HCT116 (cell line): Measurements from ENCODE around the gene GNA15.

Experiments
- CTCF ChIP-seq, 3 experiments: fragments of 200-600 bp in 1 of 3; sonication (generic) in 1 of 3; IDR thresholded peaks in 2 of 3; conservative IDR thresholded peaks in 1 of 3; 2 replicates each; pipeline ENCODE4 v1.5.1; 2012 to 2017; ENCODE audit warnings: low read depth in 2 of 3, low read length in 2 of 3, antibody characterized with exemption in 1 of 3, borderline replicate concordance in 1 of 3, control low read depth in 1 of 3, mild to moderate bottlenecking in 1 of 3, mixed read lengths in 1 of 3, mixed run types in 1 of 3, moderate library complexity in 1 of 3; ENCODE audit not compliant: insufficient read depth in 1 of 3
- EZH2 ChIP-seq: fragments of 200-600 bp; sonication (generic); IDR thresholded peaks from 2 replicates; pipeline ENCODE4 v1.6.1; 2017; ENCODE audit warnings: antibody characterized with exemption, mixed run types
- ZNF274 ChIP-seq: fragments of 200-500 bp; sonication (Bioruptor generic); IDR thresholded peaks from 2 replicates; pipeline ENCODE4 v1.6.1; 2014; ENCODE audit warnings: mild to moderate bottlenecking, low read depth, low read length, inconsistent platforms

DNA sequence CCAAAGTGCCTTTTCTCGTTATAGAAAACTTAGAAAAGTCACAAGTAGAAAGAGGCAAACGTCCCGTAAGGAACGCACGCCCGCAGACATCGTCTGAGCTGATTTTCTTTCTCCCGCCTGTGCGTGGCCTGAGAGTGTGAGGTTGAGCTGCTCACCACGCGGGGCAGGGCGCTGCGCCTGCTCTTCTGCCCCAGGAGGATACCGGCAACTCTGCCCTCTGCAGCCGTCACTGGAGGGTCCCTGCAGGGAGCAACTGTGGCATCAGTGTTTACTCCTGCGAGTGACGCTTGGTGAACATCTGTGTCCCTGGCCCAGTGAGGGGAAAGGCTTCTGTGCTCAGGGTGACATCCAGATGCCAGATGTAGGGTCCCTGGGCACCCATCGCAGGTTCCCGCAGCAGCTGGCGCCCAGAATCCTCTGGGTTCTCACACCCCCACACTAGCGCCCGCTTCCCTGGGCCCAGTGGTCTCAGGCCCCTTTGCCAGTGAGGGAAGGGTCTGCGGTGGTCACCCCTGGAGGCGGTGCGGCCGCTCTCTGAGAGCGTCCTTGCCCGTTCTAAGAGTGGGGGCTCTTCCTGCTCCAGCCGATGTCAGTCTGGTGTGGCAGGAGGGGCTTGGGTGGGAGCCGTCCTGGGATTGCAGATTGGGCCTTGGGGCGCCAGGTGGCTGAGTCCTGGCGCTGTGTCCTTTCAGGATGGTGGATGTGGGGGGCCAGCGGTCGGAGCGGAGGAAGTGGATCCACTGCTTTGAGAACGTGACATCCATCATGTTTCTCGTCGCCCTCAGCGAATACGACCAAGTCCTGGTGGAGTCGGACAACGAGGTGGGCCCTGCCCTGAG is 17.4 kb upstream of the GNA15 start:
- TF ChIP-seq CTCF (IDR thresholded peaks at IDR 0.05 in 2 of 3, conservative IDR thresholded peaks at IDR 0.05 in 1 of 3; ENCODE audit: borderline replicate concordance in 1 of 3, insufficient read depth in 1 of 3, low read depth in 2 of 3, low read length in 2 of 3) (no peak), EZH2 (no peak), ZNF274 (no peak)
